Stimulated activated CD8-positive, alpha-beta memory T cell treated with anti-CD3 and anti-CD28 coated beads, Interleukin-15, amount 100 ng/mL, for 1 hour (primary cell): ENCODE results near the gene OPALIN.
A peak's percentile ranks its signal among the peaks of the same experiment; 100 is the strongest.

Experiments
- DNase-seq: peaks from one replicate; pipeline ENCODE4 v3.0.0-alpha.2; 2020; ENCODE audit warnings: low read depth

OPALIN gene

DNA sequence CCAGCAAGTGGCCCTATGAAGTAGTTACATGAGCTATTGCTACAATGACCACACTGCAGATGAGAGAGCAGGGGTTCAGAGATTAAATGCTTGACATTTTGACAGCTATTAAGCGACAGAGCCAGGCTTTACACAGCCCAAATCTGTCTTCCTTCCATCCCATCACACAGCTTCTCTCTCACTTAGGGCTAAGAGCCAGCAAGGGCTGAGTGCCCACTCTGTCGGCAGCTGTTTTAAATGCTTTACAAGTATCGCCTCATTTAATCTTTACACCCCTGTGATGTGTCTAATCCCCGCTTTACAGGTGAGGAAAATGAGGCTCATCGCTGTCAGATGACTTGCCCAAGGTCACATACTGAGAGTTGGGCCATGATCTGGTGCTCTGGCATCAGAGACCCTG lies 15.2 kb upstream of the OPALIN start:
- DNase-seq, result no peak

GRCh38 chr10:96371356-96371755 lies 12.6 kb upstream of the OPALIN start:
- DNase-seq, result no peak

GRCh38 chr10:96370584-96371157 lies 11.9 kb upstream of the OPALIN start:
- DNase-seq, result peak; percentile 16

DNA sequence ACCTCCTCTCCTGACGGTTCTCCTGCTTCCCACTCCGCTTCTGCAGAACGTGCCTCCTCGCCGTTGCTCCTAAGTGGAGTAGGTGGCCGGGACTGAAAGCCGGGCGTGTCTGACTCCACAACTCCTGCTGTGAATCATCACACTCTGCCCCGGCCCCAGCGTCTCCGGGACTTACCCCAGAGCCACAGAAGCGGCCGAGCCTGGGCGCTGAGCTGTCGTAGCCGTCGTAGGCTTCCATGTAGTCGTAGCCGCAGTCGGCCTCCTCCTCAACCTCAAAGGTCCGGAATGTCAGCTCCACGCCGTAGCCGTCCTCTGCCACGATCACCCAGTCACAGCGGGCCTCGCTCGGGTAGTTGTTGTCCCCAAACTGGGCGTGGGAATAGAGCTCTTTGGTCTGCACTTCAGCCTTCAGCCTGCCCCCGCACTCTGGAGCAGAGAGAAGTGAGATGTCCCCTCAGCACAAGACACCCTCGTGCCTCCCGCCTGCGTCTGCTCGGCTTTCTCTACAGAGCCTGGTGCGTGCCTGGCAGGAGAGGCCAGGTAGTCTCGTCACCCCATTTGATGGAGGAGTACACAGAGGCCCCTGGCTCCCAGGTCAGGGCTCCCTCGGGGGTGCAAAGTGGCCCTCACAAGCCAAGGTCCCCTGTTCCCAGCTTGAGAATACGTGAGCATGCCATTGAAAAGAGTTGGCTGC lies 11.2 kb upstream of the OPALIN start:
- DNase-seq, result no peak

DNA sequence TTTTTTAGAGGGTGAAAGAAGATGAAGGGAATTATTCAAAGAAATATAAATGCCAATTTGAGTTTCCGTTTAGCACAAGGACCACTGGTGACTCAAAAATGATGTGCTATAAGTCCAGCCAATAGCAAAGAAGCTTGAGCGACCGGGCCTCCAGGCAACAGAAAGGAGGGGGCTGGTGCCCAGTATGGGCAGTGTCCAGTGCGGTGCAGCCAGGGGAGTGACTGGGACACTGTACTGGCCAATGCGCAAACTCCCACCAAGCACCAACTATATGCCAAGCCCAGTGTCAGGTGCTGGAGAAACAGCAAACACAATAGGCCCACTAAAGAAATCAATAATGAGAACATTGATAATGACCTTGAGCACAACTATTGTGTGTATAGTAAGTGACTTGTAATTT lies 10.2 kb upstream of the OPALIN start:
- no peak for DNase-seq

DNA sequence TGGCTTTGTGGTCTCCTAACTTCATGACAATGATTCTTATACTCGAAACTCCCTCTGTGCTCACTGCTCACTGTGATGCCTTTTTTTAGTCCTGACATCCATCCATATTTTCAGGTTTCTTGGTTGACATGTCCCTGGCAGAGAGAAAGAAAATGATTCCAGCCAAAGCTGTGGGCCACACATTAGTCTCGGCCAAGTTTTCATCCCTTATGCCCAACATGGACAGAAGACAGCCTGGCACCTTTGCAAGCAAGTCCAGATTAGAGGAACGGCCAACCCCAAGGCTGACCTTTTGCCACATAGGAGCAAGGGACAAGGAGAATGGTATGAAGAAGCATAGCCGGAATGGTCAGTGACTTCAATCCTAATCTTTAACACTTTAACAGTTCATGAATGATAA lies 8.7 kb upstream of the OPALIN start:
- DNase-seq, result no peak

- no peak for DNase-seq
Measured at GRCh38 chr10:96366508-96366907, 7.7 kb upstream of the OPALIN start.

GRCh38 chr10:96365571-96365970 lies 6.8 kb upstream of the OPALIN start:
- no peak for DNase-seq

DNA sequence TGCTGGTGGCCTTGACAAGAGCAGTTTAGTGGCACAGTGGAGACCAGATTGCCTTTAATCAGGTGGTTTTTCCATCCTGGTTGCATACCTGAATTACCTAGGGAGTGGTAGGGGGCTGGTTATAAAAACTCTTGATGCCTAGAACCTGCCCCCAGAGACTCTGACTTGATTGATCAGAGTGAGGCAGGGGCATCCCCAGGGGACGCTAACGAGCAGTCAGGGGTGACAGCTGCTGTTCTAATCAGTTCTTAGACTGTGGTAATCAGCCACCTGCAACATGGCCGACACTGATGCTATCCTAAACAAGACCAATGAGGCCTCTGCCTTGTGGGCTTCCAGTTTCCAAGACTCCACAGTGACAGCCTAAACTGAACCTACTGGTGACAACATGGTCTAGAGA lies 2.0 kb upstream of the OPALIN start:
- no peak for DNase-seq

GRCh38 chr10:96360331-96360730 lies 1.5 kb upstream of the OPALIN start:
- DNase-seq, result no peak

DNA sequence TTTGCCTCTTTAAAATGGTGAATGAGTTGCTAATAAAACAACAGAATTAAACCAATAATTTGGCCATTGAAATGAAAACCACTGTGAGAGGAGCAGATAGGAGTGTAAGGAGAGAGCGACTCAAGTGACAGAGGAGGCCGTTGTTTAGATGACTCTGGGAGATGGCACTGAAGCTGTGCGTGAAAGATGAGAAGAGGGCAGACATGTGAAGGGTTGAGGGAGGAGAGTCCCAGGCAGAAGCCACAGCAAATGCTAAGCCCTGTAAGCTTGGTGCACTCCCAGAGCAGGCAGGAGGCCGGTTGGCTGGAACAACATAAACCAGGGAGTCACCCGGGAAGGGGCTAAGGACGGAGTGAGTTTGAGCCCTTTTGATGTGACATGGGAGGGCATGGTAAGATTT lies 814 bp upstream of the OPALIN start:
- no peak for DNase-seq

- no peak for DNase-seq
Measured at GRCh38 chr10:96357038-96357620, 1.7 kb downstream of the OPALIN start.

- no peak for DNase-seq
Measured at GRCh38 chr10:96352582-96352981, 6.2 kb downstream of the OPALIN start.

- no peak for DNase-seq
Measured at GRCh38 chr10:96352027-96352426, 6.8 kb downstream of the OPALIN start.

DNA sequence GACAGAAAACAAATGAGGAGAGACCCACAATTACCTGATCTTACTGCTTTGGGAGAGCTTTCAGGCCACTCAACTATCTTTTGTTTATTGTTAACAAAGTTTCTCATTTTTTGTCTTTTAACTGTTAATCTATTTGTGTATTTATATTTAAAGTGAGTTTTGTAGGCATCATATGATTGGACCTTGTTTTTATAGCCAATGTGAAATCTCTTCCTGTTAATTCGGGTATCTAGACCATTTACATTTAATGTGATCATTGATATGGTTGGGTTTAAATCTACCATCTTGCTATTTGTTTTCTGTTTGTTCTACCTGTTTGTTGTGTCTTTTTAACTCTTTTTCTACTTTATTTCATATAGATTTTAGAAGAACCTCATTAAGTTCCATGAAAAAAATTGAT lies 12.5 kb downstream of the OPALIN start:
- no peak for DNase-seq

GRCh38 chr10:96345222-96345621 lies 13.6 kb downstream of the OPALIN start:
- DNase-seq, result no peak

DNA sequence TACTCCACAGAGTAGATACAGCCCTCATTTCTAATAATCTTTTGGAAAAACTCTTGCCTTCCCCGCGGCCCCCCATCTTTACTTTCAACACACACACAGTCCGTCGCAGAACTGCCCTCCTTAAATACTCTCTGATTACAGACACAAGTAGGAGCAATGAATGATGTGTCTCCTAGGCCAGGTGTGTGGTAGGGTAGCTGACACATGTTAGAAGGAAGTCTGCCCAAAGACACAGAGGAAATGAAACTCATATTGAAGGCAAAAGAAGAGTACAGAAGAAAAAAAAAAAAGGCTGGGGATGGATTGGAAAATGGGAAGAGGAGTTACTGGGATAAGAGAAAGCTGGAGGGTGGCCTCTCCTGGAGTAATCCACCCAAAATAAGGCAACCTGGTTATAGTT lies 14.6 kb downstream of the OPALIN start:
- DNase-seq, result no peak

DNA sequence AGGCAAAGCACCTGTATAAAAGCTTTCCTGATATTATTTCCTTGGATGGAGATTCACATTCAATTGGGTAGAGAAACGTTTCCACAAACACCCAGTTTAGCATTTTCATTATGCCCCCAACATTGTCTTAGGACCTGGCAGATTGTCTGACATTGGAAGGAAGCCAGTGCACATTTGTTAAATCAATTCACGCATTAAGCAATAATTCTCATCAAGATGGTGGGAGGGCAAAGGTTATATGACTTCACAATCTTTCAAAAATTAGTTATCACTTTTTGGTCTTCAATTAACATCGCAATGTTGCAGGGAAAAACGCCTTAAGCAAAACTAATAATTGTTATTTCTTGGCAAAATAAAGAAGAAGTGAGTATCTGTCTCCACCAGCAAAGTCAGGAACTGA lies 16.4 kb downstream of the OPALIN start:
- no peak for DNase-seq

GRCh38 chr10:96341219-96342182 lies 17.3 kb downstream of the OPALIN start:
- DNase-seq, result no peak

GRCh38 chr10:96339956-96340904 lies 18.6 kb downstream of the OPALIN start:
- peak; percentile 12 for DNase-seq

GRCh38 chr10:96339383-96339782 lies 19.4 kb downstream of the OPALIN start:
- no peak for DNase-seq
